Amniotic stem cell (primary cell): ENCODE data around the gene RNF2.
"Not testable (repeated sequence)": the region's sequence is repeated elsewhere in the genome, so short reads cannot be mapped to it uniquely, and the experiment has no call there.

ENCODE experiments used
- DNase-seq: peaks from one replicate; lab custom pipeline; 2025; lab: John Stamatoyannopoulos, UW

RNF2 gene

DNA sequence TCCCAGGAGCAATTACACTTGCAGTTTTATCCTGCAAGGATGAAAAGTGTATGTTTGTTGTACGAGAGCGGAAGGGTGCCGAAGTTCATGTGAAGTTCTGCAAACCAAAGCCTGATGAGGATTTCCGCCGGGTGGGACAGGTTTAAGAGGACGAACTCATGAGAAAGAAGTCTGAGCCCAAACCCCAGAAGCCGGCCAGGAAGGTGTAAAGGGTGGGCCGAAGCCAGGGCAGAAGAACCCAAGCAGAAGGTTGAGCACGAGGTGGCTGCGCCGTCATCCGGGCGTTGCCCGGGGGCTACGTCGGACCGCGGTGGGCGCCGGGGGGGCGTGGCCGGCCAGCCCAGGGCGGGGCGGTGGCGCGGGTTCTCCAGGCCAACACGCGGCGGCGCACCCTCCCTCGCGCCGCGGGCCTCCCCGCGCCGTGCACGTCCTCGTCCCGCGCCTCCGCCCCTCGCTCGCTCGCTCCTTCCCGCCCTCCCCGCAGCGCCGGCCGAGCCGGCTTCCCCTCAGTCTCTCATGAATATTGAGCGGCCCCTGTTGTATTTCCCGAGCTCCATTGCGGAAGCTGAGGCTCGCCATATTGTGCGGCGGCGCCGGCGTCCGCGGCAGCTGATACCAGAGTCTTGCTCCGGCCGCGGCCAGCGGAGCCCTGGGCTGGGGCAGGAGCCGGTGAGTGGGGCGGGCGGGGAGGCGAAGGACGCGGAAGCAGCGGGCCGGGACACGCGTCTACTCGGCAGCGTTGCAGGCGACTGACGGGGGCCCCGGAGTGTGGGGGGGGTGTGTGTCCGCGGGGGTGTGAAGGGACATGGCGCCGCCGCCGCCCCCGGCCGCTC is at the start of gene RNF2:
Gene RNF2 (plus strand): TSS at position 578 of the 833 bp plus-strand sequence. CDS start 41,996 bp downstream, outside the sequence.
- peak; percentile 44 for DNase-seq

DNA sequence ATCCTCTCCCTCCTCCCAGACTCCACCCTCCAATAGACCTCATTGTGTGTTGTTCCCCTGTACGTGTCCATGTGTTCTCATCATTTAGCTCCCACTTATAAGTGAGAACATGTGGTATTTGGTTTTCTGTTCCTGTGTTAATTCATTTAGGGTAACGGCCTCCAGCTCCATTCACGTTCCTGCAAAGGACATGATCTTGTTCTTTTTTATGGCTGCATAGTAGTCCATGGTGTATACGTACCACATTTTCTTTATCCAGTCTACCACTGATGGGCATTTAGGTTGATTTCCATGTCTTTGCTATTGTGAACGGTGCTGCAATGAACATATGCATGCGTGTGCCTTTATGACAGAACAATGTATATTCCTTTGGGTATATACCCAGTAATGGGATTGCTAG is 45.4 kb upstream of the RNF2 start:
- DNase-seq = not testable (repeated sequence)

DNA sequence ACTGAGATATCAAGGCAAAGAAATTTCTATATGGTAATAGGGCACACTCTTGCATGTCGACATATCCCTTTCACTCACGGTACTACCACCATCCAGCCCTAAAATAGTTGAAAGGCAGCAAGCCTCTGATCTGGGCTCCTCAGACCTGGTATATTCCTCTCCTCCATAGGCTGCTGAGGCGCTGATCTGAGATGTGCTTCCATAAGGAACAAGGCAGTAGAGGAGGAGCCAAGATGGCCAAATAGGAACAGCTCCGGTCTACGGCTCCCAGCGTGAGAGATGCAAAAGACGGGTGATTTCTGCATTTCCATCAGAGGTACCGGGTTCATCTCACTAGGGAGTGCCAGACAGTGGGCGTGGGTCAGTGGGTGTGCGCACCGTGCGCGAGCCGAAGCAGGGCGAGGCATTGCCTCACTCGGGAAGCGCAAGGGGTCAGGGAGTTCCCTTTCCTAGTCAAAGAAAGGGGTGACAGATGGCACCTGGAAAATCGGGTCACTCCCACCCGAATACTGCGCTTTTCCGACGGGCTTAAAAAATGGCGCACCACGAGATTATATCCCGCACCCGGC is 44.0 kb upstream of the RNF2 start:
- not testable (repeated sequence) for DNase-seq

DNA sequence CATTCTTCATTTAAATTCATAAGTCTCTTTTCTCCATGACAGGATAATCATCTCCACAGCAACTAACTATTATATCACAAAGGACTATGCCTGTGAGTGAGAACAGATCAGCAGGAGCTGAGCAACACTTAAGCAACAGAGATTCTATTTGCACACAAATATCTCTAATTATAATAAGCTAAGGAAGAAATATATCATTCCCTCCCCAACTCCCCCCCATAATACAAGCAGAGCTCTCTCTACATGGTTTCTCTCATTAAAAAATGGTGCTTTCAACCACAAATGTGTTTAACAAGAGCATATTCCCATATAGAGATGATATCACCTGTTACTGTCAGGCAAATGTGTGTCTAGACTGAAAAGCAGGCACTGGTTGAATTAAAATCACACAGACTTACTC is 36.5 kb upstream of the RNF2 start:
- DNase-seq = no peak

DNA sequence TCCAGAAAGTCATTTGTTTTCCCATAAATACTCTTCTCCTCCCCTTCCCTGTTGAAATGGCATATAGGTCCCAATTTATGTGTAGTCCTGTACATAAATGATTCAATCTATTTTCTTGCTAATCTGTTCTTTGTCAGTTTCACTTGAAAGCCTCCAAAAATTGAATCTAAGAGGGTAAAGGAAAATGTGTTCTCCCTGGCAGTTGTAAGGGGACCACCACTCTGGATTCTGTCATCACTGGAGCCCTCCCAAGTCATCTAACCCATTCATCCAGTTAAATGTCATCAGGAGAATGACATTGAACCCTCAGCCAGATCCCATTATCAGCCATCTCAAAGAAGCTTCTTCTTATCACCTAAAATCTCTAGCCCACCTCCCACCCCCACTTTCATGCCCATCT is 35.0 kb upstream of the RNF2 start:
- no peak for DNase-seq

DNA sequence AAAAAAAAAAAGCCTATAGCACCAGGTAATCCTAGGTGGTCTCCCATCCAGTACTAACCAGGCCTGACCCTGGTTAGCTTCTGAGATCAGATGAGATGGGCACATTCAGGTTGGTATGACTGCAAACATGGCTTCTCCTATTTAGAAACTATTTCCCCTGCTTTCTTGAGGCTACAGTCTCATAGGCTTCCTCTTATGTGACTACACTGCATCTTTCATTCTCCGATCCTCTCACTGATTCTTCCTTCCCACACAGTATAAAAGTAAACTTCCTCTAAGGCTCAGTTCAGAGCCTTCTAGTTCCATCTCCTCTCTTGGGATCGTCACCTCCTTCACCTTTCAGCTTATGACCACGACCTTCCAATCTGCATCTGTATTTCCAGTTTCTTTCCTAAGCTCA is 30.4 kb upstream of the RNF2 start:
- no peak for DNase-seq

DNA sequence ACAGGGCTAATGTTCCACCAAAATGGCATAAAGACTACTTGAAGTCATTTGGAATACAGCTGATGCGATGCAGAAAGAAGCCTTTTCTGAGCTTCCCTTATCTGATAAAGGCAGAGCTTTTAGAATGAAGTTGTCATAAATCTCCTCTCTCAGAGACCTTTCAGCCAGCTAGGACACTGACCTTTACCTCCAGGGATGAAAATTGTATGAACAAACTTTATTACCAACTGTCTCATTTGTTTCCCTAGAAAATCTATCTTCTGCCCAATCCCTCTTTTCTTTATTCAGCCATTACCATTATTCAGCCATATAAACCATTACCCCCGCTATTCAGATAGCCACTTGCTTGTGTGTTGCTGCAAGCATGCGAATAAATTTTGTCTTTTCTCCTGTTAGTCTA is 29.7 kb upstream of the RNF2 start:
- no peak for DNase-seq

DNA sequence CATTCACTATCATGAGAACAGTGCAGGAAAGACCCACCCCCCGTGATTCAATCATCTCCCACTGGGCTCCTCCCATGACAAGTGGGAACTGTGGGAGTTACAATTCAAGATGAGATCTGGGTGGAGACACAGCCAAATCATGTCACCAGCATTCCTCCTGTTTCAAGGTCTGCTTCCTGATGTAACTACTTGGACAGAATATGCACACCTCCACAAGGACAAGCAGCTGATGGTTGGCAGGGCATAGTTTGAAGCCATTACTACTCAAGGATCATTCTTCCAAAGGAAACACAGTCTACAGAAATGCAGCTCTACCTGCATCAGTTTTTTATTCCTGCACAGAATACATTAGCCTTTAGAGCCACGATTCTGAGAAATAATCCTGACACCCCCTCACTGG is 28.5 kb upstream of the RNF2 start:
- DNase-seq = no peak

DNA sequence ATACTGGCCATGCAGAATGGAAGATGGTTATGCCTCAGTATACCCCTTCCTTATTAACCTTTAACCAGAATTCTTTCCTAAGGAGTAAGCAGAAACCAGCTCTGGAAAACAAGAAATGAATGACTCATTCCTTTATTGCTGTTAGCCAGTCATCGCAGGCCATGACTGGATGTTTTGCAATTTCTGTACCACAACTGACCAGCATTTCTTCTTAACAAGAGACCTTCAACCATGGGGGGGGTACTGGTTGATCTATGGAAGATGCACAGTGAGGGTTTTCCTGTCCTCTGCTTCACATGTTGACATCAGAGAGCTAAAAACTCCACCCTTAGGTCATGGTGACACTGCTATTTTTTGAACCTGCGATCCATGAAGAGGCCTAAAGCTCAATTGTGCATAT is 28.0 kb upstream of the RNF2 start:
- DNase-seq = peak; percentile 43

DNA sequence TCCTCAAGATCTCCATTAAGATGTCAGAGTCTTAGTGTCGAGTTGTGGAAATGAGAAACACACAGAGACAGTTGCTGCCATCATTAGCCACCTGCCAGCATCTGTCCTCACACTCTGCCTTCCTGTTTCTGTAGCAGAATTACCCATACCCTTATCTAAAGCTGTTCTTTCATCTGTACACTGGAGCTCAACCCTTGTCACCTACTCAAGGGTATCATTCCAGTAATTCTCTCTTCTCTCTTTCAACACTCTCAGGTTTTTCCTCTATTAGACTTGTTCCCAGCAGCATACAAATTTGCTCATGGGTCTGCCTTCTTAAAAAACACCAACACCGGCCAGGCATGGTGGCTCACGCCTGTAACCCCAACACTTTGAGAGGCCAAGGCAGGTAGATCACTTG is 27.4 kb upstream of the RNF2 start:
- no peak for DNase-seq

DNA sequence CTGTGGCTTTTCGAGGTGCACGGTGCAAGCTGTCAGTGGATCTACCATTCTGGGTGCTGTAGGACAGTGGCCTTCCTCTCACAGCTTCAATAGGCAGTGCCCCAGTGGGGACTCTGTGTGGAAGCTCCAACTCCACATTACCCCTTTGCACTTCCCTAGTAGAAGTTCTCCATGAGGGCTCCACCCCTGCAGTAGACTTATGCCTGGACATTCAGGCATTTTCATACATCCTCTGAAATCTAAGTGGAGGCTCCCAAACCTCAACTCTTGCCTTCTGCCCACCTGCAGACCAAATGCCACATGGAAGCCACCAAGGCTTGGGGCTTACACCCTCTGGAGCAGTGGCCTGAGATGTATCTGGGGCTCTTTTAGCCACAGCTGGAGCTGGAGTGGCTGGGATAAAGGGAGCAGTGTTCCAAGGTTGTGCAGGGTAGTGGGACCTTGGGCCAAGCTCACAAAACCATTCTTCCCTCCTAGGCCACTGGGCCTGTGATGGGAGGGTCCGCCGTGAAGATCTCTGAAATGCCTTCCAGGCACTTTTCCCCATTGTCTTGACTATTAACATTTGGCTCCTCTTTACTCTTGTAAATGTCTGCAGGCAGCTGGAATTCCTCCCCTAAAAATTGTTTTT is 18.0 kb upstream of the RNF2 start:
- DNase-seq = no peak

DNA sequence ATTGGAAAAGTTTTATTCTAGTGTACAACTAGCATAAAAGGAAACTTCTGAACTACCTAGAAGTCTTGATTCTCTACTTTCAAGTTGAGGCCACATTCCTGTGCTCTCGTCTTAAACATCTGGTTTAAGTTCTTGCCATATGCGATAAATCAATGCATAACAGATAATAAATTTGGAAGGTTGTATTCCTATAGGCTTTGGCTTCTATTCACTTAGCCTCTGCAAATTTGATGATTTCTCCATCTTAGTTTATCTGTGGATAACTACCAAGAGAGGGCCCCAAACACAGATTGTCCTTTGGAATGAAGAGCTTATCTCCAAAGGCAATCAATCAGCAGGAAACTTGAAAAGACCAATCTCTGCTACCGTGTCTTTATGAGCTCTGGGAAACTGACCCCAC is 11.7 kb upstream of the RNF2 start:
- DNase-seq = no peak

DNA sequence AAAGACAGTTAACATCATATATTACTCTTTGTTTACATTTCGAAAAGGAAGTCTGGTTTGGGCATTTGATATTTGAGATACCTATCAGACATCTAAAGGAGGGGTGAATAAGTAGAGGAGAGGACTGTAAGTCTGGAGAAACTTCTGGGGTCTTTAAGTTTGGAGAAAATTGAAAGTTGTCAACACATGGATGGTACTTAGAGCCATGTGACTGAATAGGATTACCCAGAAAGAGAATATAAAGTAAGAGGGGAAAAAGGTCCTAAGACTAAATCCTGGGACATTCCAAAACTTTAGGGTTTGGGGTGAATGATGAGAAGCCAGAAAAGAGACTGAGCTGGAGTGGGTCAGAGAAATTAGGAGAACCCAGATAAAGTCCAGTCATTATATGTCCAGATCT is 10.1 kb upstream of the RNF2 start:
- no peak for DNase-seq

DNA sequence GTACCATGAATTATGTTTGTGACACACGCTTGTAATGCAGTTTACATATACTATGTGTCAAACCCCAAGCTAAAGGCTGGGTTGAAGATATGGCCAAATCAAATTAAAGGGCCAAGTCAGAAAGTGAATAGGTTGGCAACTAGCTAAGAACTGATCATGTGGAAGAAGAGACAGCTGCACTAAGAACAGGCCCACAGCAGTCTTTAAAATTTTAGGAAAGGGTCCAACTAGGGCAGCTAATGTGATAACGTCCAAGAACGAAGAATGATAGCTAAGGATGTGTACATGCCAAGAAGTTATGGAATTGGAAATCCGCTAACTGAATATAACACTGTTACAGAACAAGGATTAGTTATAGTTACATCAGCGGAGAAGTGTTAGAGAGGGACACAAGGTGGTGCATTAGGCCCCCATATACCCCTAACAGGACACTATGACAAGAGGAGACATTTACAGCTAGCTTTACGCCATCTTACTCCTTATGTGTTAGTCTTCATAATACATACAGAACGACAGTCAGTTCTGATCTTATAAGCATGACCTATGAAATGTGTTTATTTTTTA is 6.5 kb upstream of the RNF2 start:
- DNase-seq = no peak

DNA sequence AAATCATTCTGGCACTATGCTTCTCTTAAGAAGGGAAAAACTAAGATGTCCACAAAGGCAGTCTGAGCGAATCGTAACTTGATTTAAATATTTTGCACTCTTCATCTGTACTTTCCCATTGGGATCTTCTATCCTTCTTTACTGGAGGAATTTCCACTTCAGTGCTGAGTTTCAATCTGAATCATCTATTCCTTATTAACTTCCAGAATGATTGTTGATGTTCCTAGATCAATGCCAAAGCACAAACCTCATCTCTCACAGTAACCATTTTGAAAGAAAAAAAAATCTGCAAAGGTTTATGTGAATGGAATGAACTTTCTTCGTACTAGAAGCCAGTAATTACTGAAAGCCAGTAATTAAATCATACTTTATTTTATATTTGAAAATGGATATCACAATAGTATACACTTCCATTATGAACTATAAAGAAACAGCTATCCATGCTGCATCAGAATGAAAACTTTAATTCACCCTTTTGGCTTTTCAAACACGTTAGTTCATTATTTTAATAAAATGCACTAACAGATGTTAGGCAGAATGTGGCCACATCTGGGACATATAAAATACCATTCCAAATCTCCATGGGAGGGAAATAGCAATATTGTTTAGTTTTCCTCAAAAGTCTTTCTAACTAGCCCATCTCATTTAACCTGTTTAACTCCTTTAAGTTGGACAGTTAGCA is 5.5 kb upstream of the RNF2 start:
- no peak for DNase-seq

DNA sequence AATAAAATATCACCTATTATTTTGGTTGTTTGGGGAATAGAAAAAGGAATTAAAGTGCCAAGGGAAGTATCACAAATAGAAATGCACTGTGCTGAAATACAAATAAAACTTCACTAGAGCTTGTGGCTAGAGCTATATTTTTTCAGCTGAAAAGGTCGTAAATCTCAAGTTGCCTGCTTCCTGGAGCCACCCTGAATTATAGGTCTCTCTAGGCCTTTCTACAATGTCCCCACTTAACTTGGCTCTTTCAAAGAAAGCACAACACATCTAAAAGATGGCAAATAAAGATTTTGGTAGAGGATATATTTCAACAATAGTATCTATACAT is 5.0 kb upstream of the RNF2 start:
- no peak for DNase-seq

DNA sequence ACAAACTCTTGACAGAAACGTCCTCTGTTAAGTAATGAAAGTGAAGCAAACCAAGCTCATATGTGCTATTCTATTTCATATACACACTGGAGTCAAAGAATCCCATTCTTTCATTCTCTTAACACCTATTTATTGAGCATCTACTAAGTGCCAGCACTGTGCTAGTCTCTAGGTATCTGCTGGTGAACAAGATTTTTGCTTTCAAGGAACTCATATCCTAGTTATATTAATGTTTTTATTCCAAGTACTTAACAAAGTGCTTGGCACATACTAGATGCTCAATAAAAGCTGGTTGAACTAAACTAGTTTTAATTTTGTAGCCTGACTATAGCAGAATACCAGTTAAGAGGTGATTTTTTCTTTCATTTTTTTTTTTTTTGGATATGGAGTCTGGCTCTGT is 3.6 kb upstream of the RNF2 start:
- no peak for DNase-seq

DNA sequence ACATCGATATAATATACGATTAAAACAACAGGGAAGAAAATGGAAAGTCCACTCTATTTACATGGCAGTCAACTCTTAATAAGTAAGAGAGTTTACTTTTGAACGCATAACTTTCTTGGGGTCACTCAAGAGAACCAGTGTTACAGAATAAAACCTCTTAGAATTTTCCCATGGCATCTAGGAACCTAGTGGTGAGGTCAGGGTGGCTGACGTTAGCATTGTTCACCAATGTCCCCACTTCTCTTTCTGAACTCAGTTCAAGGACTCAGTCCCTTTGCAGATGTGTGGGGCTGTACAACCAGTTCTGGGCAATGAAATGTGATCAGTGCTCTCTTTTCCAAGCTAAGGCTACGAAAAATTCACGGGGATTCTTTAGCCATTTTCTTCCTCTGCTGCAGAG is 2.6 kb upstream of the RNF2 start:
- DNase-seq = no peak

DNA sequence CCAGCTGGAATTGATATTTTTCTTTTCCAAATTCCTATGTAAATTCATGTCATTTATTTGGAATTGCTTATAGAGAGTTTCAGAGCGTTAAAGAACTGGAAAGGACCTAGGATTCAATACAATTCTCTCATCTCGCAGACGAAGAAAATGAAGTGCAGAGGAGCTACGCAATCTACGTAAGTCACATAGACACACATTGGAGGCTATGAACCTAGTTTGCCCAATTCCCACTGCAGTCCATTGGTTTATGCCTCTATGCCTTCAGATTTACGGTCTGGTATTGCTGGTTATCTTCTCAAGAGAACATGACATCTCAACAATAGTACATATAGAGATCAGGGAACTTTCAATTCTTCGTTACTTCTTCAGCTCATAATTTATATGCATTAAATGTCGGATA is 971 bp upstream of the RNF2 start:
- no peak for DNase-seq

DNA sequence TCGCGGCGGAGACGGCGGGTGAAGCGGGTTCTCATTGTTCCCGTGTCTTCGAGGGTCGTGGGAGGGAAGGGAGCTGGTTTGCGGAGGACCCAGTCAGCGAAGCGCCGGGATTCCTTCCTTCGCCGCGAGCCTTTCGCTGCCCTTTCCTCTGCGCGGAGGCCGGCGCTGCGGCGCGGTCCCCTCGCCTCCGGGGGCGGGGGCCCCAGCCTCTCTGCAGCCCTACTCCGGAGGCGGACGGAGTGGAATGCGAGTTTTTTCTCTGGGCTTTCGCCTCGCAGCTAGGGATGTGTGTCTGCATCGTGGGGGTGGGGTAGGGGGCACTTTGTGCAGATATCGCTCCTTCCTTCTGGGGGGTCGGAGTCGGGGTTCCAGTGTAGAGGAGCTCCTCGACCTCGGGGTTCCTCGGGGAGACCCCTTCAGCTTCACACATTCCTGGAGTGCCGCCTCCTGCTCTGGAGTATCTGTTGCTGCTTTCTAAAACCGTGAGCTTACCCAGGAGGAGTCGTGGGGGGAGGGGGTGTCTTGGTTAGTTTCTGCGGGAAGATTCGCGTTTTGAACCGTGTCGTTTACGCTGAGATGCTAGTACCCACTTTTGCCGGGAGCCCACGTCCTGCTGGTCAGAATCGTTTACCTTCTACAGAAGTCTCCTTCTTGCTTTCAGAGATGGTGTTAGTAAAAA is 595 bp downstream of the RNF2 start:
- no peak for DNase-seq

DNA sequence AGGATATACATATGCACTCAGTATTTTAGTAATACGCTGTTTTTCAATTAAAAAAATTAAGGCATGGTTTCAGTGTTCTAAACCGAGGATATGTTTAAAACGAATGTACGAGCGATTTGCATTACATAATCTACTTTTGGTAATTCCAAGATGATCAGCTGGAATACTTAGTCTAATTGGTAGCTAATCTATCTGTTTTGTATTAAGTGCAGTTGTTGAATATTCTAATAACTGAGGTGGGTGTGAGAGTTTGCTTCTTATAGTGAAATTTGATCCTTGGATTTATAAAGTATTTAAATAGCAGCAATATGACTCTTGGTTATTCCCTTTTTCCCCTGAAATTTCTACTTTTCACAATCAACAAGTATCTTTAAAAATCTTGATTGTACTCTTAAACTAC is 1.3 kb downstream of the RNF2 start:
- DNase-seq = no peak

DNA sequence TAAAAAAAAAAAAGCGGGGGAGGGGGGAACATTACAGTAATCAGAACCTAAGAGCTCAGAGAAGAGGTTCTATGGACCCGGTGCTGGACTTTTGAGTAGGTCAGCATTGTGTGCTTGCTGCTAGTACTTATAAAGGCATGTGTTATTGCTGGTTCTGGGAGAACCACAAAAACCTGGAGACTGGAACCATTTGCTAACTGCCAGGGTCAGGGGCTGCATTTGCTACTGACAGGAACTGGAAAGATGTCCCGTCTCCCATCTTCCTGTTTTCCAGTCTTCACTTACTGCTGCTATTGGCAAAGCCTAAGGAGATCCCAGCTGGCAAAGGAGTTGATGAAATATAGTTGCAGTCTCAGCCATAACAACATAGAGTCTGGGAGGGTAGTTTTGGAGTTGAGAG is 4.3 kb downstream of the RNF2 start:
- DNase-seq = no peak
